Muscle layer of colon (tissue), 2 donors: Measurements from ENCODE around the gene SLC66A2.

Source experiments
- H3K27ac ChIP-seq: one replicate; pipeline ENCODE4 v1.7.0; 2013; ENCODE audit warnings: low read depth, mild to moderate bottlenecking, low read length, moderate library complexity
- H3K27me3 ChIP-seq, 2 donors: one replicate each; pipeline ENCODE4 v1.7.0; 2013; ENCODE audit warnings: low read length in 2 of 2, mild to moderate bottlenecking in 2 of 2; ENCODE audit not compliant: insufficient read depth in 2 of 2, control insufficient read depth in 1 of 2
- H3K36me3 ChIP-seq: one replicate; pipeline ENCODE4 v1.7.0; 2013; ENCODE audit warnings: mild to moderate bottlenecking, low read length; ENCODE audit not compliant: insufficient read depth
- H3K4me1 ChIP-seq: one replicate; pipeline ENCODE4 v1.7.0; 2013; ENCODE audit warnings: mild to moderate bottlenecking, low read length; ENCODE audit not compliant: insufficient read depth
- H3K4me3 ChIP-seq, 2 donors: one replicate each; pipeline ENCODE4 v1.7.0; 2013; ENCODE audit warnings: low read length in 2 of 2, low read depth in 1 of 2, mild to moderate bottlenecking in 1 of 2, moderate library complexity in 1 of 2
- H3K9ac ChIP-seq: one replicate; pipeline ENCODE4 v1.7.0; 2013; ENCODE audit warnings: low read length
- H3K9me3 ChIP-seq: one replicate; pipeline ENCODE4 v1.7.0; 2013; ENCODE audit warnings: mild to moderate bottlenecking, low read length
- donor health status: abdominal sarcoma.
- donor health status: Adenocarcinoma of cecum.

SLC66A2 gene

DNA sequence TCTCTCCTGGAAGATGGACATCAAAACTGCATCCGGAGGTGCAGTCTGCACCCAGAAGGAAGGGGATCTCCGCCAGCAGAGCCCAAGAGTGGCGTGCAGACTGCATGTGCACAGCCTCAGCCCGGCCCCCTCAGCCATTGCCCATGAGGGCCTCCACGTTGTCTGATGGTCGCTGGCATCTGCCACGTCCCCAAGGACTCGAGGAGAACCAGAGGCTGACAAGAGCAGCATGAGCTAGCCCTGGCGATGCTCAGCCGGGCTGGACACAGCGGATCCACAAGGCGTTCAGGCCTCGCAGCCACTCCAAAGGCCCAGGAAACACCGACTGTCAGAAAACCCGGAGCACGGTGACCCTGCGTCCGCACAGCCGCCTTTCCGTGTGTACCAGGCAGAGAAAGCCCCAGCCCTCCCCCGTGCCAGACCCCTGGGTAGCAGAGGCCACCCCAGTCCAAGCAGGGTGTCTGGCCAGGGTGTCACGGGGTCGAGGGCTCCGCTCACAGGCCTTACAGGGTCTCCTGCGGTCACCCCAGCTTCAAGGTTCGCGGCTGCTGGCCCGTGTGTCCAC, 48.3 kb downstream of the SLC66A2 start:
- Histone ChIP-seq H3K9me3 (no peaks in the 10 kb centered on the region), H3K4me3 (no peak overlapping the region), H3K36me3 (no peaks in the 10 kb centered on the region), H3K27me3 (peaks cover 0 to 2% of the 10 kb centered on the region in 2 donors), H3K9ac (no peak overlapping the region), H3K4me1 (no peaks in the 10 kb centered on the region), H3K27ac (no peak overlapping the region)

DNA sequence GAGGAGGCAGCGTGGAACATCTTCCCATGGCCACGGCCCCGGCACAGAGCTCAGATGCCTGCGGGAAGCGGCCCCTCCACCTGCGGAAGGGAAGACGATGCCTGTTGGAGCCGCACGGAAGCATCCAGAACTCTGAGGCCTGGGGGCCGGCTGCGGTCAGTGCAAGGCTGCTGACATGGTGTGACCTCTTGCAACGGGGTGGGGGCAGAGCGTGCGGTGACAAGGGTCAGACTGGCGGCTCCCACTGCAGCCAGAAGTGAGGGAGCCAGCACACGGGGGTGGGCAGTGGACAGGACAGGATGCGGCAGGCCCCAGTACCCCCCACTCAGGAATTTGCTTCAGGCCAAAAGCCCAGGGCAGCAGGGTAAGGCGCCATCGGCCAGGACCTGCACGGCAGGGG, 48.8 kb downstream of the SLC66A2 start:
- Histone ChIP-seq H3K4me1 (no peaks in the 10 kb centered on the region), H3K4me3 (no peak overlapping the region), H3K36me3 (no peaks in the 10 kb centered on the region), H3K27me3 (peaks cover 0 to 4% of the 10 kb centered on the region in 2 donors), H3K9ac (no peak overlapping the region), H3K9me3 (no peaks in the 10 kb centered on the region), H3K27ac (no peak overlapping the region)

DNA sequence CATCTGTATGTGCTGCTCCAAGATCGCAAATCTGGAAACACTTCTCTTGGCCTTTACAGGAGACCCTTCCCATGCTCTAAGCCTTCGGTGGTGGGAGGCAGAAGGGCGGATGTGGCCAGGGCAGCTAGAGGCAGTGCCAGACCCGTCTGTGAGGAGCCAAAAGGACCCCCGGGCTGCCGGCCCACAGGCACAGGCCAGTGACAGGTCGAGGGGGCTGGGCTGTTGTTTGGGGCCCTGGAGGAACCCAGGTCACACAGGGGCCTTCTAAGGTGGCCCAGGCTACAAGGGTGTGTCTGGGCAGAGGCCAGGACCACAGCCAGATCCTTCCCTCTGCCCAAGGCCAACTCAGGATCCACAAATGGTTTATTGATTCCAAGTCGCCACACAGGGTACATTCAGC, 49.4 kb downstream of the SLC66A2 start:
- no peaks in the 10 kb centered on the region for H3K4me1 ChIP-seq
- no peaks in the 10 kb centered on the region for H3K36me3 ChIP-seq
- no peak overlapping the region for H3K9ac ChIP-seq
- H3K4me3 ChIP-seq, result no peak overlapping the region
- no peak overlapping the region for H3K27ac ChIP-seq
- H3K27me3 ChIP-seq, result peaks cover 0 to 4% of the 10 kb centered on the region in 2 donors
- peaks cover under 1% of the 10 kb centered on the region for H3K9me3 ChIP-seq

DNA sequence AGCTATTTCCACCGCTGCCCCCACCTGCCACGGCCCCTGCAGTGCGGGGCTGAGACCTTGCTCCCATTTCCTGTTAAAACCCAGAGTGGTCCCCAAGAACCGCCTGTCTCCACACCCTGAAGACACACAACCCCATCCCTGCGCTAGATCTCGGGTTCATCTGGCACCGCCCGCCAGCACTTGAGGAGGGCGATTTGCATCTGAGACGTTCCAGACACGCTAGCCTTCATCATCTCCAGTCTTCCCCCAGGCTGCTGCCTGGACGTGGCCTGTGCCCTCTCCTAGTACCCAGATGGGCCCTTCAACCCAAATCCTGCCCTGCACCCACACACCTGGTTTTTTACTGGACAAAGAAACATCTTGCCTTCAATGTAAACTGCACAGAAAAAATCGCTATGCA, 49.8 kb downstream of the SLC66A2 start:
- peaks cover 0 to 4% of the 10 kb centered on the region in 2 donors for H3K27me3 ChIP-seq
- H3K4me1 ChIP-seq, result no peaks in the 10 kb centered on the region
- H3K36me3 ChIP-seq, result no peaks in the 10 kb centered on the region
- no peak overlapping the region for H3K4me3 ChIP-seq
- no peak overlapping the region for H3K9ac ChIP-seq
- H3K27ac ChIP-seq, result no peak overlapping the region
- peaks cover 5% of the 10 kb centered on the region for H3K9me3 ChIP-seq

DNA sequence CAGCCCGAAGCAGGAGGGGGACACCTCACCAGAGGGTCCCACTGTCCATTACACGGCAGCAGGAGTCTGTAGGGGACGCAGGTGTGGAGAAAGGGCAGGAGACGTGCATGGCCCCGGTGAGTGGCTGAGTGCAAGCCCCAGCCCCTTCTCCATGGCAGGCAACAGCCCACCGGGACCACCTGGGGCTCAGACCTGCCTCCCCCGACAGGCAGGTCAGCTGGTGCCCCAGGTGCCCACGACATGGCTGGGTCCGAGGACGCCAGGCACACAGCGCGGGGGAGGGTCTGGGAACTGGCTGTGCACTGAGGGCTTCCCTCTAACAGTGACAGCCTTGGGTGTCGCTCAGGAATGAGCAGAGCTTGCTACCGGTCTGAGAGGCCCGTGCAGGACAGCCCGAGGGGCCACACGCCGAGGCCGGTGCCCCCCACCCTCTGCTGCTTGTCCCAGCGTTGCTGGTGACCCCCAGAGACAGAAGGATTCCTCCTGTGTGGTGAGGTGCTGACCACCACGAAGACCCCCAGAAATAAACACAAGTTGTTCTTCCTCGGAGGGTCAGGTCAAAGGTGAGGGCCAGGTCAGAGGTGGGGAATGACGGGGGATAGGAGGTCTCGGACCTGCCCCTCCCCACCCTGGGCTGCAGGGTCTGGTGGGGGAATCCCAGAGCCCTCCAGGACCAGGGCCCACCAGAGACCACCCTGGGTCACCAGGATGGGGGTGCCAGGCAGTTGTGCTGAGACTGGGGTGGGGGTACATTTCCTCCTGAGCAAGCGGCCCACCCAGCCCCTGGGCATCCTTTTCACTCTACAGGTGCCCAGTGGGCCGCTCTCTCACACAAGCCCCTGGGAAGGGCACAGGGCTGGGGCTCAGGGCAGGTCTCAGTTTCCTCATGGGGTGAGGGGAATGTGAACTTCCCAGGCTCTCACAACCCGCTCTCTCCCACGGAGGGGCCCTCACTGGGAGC, 50.6 kb downstream of the SLC66A2 start:
- no peak overlapping the region for H3K9ac ChIP-seq
- H3K4me1 ChIP-seq, result no peaks in the 10 kb centered on the region
- H3K4me3 ChIP-seq, result no peak overlapping the region
- peaks cover 0 to 4% of the 10 kb centered on the region in 2 donors for H3K27me3 ChIP-seq
- H3K36me3 ChIP-seq, result no peaks in the 10 kb centered on the region
- peaks cover 5% of the 10 kb centered on the region for H3K9me3 ChIP-seq
- no peak overlapping the region for H3K27ac ChIP-seq

DNA sequence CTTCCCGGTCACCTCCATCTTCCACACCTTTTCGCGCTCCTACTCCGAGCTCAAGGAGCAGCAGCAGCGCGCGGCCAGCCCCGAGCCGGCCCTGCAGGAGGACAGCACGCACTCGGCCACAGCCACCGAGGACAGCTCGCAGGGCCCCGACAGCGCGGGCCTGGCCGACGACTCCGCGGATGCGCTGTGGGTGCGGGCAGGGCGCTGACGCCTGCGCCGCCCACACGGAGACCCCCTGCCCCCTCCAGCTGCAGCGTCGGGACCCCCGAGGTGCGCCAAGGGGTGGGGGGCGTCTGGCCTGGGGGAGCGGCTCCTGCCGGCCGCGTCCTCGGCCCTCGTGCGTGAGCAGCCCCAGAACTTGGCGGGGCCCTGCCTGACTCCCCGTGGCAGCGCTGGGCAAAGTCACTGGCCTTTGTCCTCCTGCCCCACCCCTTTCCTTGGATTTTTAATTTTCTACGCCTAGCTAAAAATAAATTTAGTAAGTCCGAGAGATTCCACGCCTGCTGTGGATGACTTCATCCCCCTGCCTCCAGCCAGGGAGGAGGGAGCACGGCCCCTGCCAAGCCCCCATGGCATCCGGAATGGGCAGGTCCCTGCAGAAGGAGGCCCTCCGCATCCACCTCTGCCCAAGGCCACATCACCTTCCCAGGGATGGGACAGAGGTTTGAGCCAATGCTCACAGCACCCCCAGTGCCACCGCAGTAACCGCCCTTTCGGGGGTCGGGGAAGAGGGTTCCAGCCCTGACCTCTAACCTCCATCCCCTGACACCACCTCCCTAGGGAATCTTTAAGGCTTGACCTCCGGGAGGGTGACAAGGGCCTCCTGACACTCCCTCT, 51.6 kb downstream of the SLC66A2 start:
- H3K27ac ChIP-seq, result no peak overlapping the region
- peaks cover 0 to 4% of the 10 kb centered on the region in 2 donors for H3K27me3 ChIP-seq
- no peak overlapping the region for H3K9ac ChIP-seq
- H3K4me1 ChIP-seq, result no peaks in the 10 kb centered on the region
- no peaks in the 10 kb centered on the region for H3K36me3 ChIP-seq
- peaks cover 5% of the 10 kb centered on the region for H3K9me3 ChIP-seq
- H3K4me3 ChIP-seq, result no peak overlapping the region

DNA sequence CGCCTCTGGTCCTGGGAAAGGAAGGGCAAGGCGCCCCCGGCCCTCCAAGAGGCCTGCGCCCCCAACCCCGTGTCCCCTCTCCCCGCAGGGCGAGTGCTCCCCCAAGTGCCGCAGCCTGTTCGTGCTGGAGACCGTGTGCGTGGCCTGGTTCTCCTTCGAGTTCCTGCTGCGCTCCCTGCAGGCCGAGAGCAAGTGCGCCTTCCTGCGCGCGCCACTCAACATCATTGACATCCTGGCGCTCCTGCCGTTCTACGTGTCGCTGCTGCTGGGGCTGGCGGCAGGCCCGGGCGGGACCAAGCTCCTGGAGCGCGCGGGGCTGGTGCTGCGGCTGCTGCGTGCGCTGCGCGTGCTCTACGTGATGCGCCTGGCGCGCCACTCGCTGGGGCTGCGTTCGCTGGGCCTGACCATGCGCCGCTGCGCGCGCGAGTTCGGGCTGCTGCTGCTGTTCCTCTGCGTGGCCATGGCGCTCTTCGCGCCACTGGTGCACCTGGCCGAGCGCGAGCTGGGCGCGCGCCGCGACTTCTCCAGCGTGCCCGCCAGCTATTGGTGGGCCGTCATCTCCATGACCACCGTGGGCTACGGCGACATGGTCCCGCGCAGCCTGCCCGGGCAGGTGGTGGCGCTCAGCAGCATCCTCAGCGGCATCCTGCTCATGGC, 52.4 kb downstream of the SLC66A2 start:
- Histone ChIP-seq H3K4me3 (no peak overlapping the region), H3K27me3 (peaks cover 0 to 4% of the 10 kb centered on the region in 2 donors), H3K4me1 (no peaks in the 10 kb centered on the region), H3K27ac (no peak overlapping the region), H3K9me3 (peaks cover 5% of the 10 kb centered on the region), H3K36me3 (no peaks in the 10 kb centered on the region), H3K9ac (no peak overlapping the region)

DNA sequence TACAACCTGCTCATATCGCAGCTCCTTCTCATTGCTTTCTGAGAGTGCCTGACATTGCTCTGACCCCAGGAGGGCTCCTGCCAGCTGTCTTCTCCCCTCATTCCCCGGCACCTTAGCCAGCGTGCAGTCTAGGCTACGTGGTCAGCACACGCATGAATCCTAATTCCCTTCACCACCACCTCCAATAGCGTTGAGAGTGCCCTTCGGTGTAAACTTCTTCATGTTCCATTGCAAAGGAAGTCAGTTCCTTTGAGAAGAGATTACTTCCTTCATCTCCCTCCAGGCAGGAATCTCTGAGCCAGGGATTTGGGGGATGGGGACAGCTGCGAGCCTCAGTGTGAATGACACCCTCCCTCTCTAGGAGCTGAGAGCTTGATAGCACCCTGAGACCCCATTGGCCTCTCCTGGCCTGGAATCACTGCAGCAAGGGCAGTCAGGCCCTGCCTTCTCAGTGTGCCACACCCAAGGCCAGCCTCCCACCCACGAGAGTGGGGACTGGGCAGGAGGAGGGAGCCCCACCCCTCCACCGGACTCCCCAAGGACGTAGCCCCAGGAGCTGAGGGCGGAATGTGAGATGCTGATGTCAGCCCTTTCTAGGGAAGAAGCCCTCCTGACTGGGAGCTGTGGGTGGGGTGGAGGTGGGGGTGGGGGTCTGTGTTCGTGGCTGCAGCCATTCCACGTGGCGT, 53.4 kb downstream of the SLC66A2 start:
- no peak overlapping the region for H3K4me3 ChIP-seq
- H3K9me3 ChIP-seq, result peaks cover 5% of the 10 kb centered on the region

DNA sequence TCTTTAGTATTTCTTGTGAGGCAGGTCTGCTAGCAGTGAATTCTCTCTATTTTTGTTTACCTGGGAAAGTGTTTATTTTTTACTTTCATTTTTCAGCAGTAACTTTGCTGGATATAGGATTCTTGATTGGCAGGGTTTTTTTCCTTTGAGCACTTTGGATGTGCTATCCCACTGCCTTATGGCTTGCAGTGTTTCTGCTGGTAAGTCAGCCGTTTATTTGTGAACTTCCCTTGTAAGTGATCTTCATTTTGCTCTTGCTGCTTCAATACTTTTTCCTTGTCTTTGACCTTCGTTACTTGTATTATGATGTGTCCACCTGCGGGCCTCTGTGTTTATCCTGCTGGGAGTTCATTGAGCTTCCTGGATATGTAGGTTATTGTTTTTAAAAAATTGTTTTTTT, 54.7 kb downstream of the SLC66A2 start:
- Histone ChIP-seq H3K4me3 (no peak overlapping the region), H3K9me3 (peaks cover 5% of the 10 kb centered on the region), H3K27ac (no peak overlapping the region), H3K9ac (no peak overlapping the region), H3K4me1 (no peaks in the 10 kb centered on the region), H3K36me3 (no peaks in the 10 kb centered on the region), H3K27me3 (peaks cover 0 to 4% of the 10 kb centered on the region in 2 donors)

More for the DNA sequence above, 53.4 kb downstream of the SLC66A2 start:
- Histone ChIP-seq H3K27ac (no peak overlapping the region), H3K27me3 (peaks cover 0 to 4% of the 10 kb centered on the region in 2 donors), H3K9ac (no peak overlapping the region), H3K4me1 (no peaks in the 10 kb centered on the region), H3K36me3 (no peaks in the 10 kb centered on the region)

DNA sequence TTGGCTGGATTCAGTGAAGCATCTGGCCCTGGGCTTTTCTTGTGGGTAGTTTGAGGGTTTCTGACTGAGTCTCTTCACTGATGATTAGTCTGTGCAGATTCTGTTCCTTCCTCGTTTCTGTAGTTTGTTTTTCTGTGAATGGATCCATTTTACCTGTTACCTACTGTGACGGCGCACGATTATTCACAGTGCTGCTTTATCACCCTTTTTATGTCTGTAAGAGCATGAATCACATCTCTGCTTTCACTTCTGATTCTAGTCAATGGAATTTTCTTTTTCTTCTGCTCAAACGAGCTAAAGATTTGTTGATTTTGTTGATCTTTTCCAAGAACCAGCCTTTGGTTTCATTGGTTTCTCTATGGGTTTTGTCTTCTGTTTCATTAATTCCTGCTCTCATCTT, 60.8 kb downstream of the SLC66A2 start:
- no peak overlapping the region for H3K9ac ChIP-seq
- H3K4me3 ChIP-seq, result no peak overlapping the region
- no peaks in the 10 kb centered on the region for H3K4me1 ChIP-seq
- H3K9me3 ChIP-seq, result peaks cover 13% of the 10 kb centered on the region
- no peak overlapping the region for H3K27ac ChIP-seq
- H3K27me3 ChIP-seq, result no peaks in the 10 kb centered on the region
- no peaks in the 10 kb centered on the region for H3K36me3 ChIP-seq
